A673 (cell line): Measurements from ENCODE around the gene TBC1D32. TPM values are rescaled to one million over a fixed set of nuclear protein-coding genes. Genes with fewer than 3 reads are reported as not detected.

Experiments
- BruUV-seq: library from RNA; stranded (reverse); fragments of 400-500 nt; replicated peaks from 2 replicates; lab custom pipeline; 2021; lab: Mats Ljungman, UMichigan
- CTCF ChIA-PET: fragments of 300-600 bp; sonication (Branson Sonifier 250); formaldehyde crosslinking; loops from one replicate; lab custom pipeline; 2022; ENCODE audit warnings: antibody characterized with exemption; lab: Charles Lee
- POLR2A ChIA-PET: fragments of 300-600 bp; sonication (Branson Sonifier 250); formaldehyde crosslinking; loops from one replicate; lab custom pipeline; 2022; ENCODE audit warnings: antibody characterized with exemption; ENCODE audit not compliant: low non-redundant PET; lab: Charles Lee
- DNase-seq: peaks from one replicate; pipeline ENCODE4 v3.0.0-alpha.2; 2015; ENCODE audit warnings: low spot score
- H3K27ac ChIP-seq: fragments of 200-600 bp; sonication (generic); 2 replicates; pipeline ENCODE4 v1.5.1; 2016; ENCODE audit warnings: mixed run types, low read depth, mild to moderate bottlenecking, mixed read lengths, antibody characterized with exemption, low read length; ENCODE audit not compliant: poor library complexity, severe bottlenecking
- H3K27me3 ChIP-seq: fragments of 200-600 bp; sonication (generic); replicated peaks from 2 replicates; pipeline ENCODE4 v1.6.1; 2017; ENCODE audit warnings: mixed run types, low read depth, mild to moderate bottlenecking, mixed read lengths, antibody characterized with exemption, low read length; ENCODE audit not compliant: insufficient read depth, poor library complexity
- H3K36me3 ChIP-seq: fragments of 200-600 bp; sonication (generic); 2 replicates; pipeline ENCODE4 v1.6.1; 2016; ENCODE audit warnings: mixed run types, mild to moderate bottlenecking, mixed read lengths, antibody characterized with exemption, low read length; ENCODE audit not compliant: insufficient read depth, poor library complexity, severe bottlenecking
- H3K4me1 ChIP-seq: fragments of 200-600 bp; sonication (generic); 2 replicates; pipeline ENCODE4 v1.6.1; 2017; ENCODE audit warnings: mixed run types, mild to moderate bottlenecking, mixed read lengths, antibody characterized with exemption, low read length; ENCODE audit not compliant: insufficient read depth, poor library complexity, severe bottlenecking
- H3K4me3 ChIP-seq: fragments of 200-600 bp; sonication (generic); 2 replicates; pipeline ENCODE4 v1.5.1; 2016; ENCODE audit warnings: low read depth, mixed run types, mild to moderate bottlenecking, mixed read lengths, low read length; ENCODE audit not compliant: poor library complexity, severe bottlenecking
- H3K9me3 ChIP-seq: fragments of 200-600 bp; sonication (generic); 2 replicates; pipeline ENCODE4 v1.6.1; 2016; ENCODE audit warnings: mixed run types, low read depth, mild to moderate bottlenecking, mixed read lengths, antibody characterized with exemption, low read length; ENCODE audit not compliant: poor library complexity, severe bottlenecking
- CTCF ChIP-seq: fragments of 300-800, 200-600 bp; sonication (generic); conservative IDR thresholded peaks from 2 replicates; pipeline ENCODE4 v1.5.1; 2017; ENCODE audit warnings: low read depth, mild to moderate bottlenecking, antibody characterized with exemption, low read length, moderate library complexity, mixed read lengths
- EZH2 ChIP-seq: fragments of 200-600 bp; sonication (generic); IDR thresholded peaks from 2 replicates; pipeline ENCODE4 v1.6.1; 2017; ENCODE audit warnings: borderline replicate concordance, low read depth, mild to moderate bottlenecking, mixed read lengths, antibody characterized with exemption, low read length; ENCODE audit not compliant: poor library complexity, severe bottlenecking
- intact Hi-C: fragments of 100-400 bp; cut with micrococcal nuclease; formaldehyde crosslinking; loops from one replicate; pipeline ENCODE4 v1.10.0; 2022; ENCODE audit not compliant: unreplicated experiment
- total RNA-seq: library from RNA; stranded (reverse); gene quantifications from 2 replicates; pipeline ENCODE4 v1.2.3, GENCODE V29; 2021

Gene TBC1D32
- total RNA-seq, 1 experiment from 2014 or later = 10.4 TPM

DNA sequence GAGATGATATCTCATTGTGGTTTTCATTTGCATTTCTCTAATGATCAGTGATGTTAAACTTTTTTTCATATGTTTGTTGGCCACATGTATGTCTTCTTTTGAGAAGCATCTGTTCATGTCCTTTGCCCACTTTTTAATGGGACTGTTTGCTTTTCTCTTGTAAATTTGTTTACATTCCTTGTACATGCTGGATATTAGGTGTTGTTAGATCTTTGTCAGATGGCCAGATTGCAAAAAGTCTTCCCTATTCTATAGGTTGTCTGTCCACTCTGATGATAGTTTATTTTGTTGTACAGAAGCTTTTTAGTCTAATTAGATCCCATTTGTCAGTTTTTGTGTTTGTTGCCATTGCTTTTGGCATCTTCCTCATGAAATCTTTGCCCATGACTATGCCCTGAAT is 172.4 kb downstream of the TBC1D32 start:
- Histone ChIP-seq H3K9me3 (no peaks in the 10 kb centered on the region), H3K4me1 (no peaks in the 10 kb centered on the region), H3K27me3 (no peaks in the 10 kb centered on the region), H3K27ac (no peak overlapping the region), H3K4me3 (no peak overlapping the region), H3K36me3 (no peaks in the 10 kb centered on the region)
- TF ChIP-seq EZH2 = no peak
- CTCF ChIA-PET = no interaction called here
- intact Hi-C loops = no loop called here
- no peak for DNase-seq
- POLR2A ChIA-PET = no interaction called here
- no TSS peak for BruUV-seq

- POLR2A ChIA-PET = no interaction called here
- TF ChIP-seq EZH2 = no peak
- TF ChIP-seq CTCF = no peak
- H3K36me3 ChIP-seq = no peaks in the 10 kb centered on the region
- DNase-seq = no peak
- no peaks in the 10 kb centered on the region for H3K9me3 ChIP-seq
- H3K27ac ChIP-seq = no peak overlapping the region
- H3K27me3 ChIP-seq = no peaks in the 10 kb centered on the region
- H3K4me3 ChIP-seq = no peak overlapping the region
- CTCF ChIA-PET = no interaction called here
- intact Hi-C loops = no loop called here
- H3K4me1 ChIP-seq = no peaks in the 10 kb centered on the region
- BruUV-seq = no TSS peak
Observed at GRCh38 chr6:121160276-121160675, 174.0 kb downstream of the TBC1D32 start.

- no peak overlapping the region for H3K27ac ChIP-seq
- BruUV-seq = no TSS peak
- DNase-seq = no peak
- no peaks in the 10 kb centered on the region for H3K4me1 ChIP-seq
- no peaks in the 10 kb centered on the region for H3K36me3 ChIP-seq
- ChIA-PET CTCF (no interaction called here), POLR2A (no interaction called here)
- H3K4me3 ChIP-seq = no peak overlapping the region
- intact Hi-C loops = no loop called here
- H3K9me3 ChIP-seq = no peaks in the 10 kb centered on the region
- TF ChIP-seq CTCF = no peak
- TF ChIP-seq EZH2 = no peak
- H3K27me3 ChIP-seq = no peaks in the 10 kb centered on the region
Observed at GRCh38 chr6:121158891-121159290, 175.4 kb downstream of the TBC1D32 start.

DNA sequence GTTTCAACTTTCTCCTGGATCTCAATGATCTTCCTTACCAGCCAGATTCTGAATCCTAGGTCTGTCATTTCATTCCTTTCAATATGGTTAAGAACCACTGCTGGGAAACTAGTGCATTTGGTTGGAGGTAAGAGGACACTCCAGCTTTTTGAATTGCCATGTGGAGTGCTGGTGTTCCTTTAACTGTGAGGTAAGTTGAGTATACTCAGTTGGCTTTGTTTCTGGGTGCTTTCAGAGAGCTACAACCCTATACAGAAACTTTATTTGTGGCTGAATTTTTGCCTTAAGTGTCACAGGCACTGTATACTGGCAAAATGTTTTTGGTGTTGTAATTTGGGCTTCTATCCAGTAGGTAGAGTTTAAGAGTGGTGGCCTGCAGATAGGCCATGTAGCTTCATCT is 175.8 kb downstream of the TBC1D32 start:
- H3K4me1 ChIP-seq = no peaks in the 10 kb centered on the region
- DNase-seq = no peak
- ChIA-PET POLR2A (no interaction called here), CTCF (no interaction called here)
- no TSS peak for BruUV-seq
- H3K36me3 ChIP-seq = no peaks in the 10 kb centered on the region
- intact Hi-C loops = no loop called here
- no peaks in the 10 kb centered on the region for H3K9me3 ChIP-seq
- H3K4me3 ChIP-seq = no peak overlapping the region
- no peak overlapping the region for H3K27ac ChIP-seq
- no peaks in the 10 kb centered on the region for H3K27me3 ChIP-seq
- TF ChIP-seq CTCF = no peak
- no peak for TF ChIP-seq EZH2
